HepG2 (cell line): ENCODE measurements around the gene PIEZO2. TPM values are rescaled to one million over a fixed set of nuclear protein-coding genes. Genes with fewer than 3 reads are reported as not detected.

Source experiments
- ATAC-seq: fragments of 200-7000 bp; cut with Tn5 transposase; 3 replicates; pipeline ENCODE4 v1.9.1; 2020; ENCODE audit warnings: mild to moderate bottlenecking, moderate library complexity
- BruUV-seq: library from RNA; stranded (reverse); fragments of 400-500 nt; replicated peaks from 2 replicates; lab custom pipeline; 2021; lab: Mats Ljungman, UMichigan
- CTCF ChIA-PET: fragments of 300-600 bp; formaldehyde crosslinking; extraction: SDS; loops from one replicate; lab custom pipeline; 2021; ENCODE audit warnings: low total read pairs, inconsistent platforms, low intra/inter-chr PET ratio; lab: Yijun Ruan, JAX
- POLR2A ChIA-PET: fragments of 350-600 bp; sonication (Branson Sonifier 250); formaldehyde crosslinking; loops from one replicate; lab custom pipeline; 2020; ENCODE audit warnings: antibody characterized with exemption, inconsistent platforms; lab: Yijun Ruan, JAX
- DNase-seq: peaks from one replicate; pipeline ENCODE4 v3.0.0-alpha.2; 2015; ENCODE audit warnings: low spot score
- FAIRE-seq: peaks from 3 replicates; lab custom pipeline; 2011; peaks lifted over from hg19 to GRCh38; lab: Jason Lieb, UNC
- H2AFZ ChIP-seq: one replicate; pipeline ENCODE4 v1.6.1; 2011; ENCODE audit warnings: low read length, inconsistent platforms
- H3K27ac ChIP-seq: fragments of 300-600 bp; 3 replicates; pipeline ENCODE4 v1.8.0; 2011; ENCODE audit warnings: mixed run types, mild to moderate bottlenecking, mixed read lengths, low read length, inconsistent platforms; ENCODE audit not compliant: insufficient read depth; ENCODE audit errors: extremely low read length
- H3K27me3 ChIP-seq, 2 experiments: fragments of 200-600 bp in 1 of 2; 2 replicates in 1 of 2; 3 replicates in 1 of 2; pipeline versions ENCODE4 v1.6.0 to v1.8.0; 2011; ENCODE audit warnings: low read length in 2 of 2, mild to moderate bottlenecking in 2 of 2, moderate library complexity in 2 of 2, inconsistent platforms in 1 of 2; ENCODE audit not compliant: insufficient read depth in 2 of 2, control insufficient read depth in 1 of 2
- H3K36me3 ChIP-seq, 2 experiments: fragments of 200-600 bp in 1 of 2; replicated peaks in 1 of 2; 2 replicates in 1 of 2; 3 replicates in 1 of 2; pipeline versions ENCODE4 v1.5.1 to v1.8.0; 2011; ENCODE audit warnings: low read length in 2 of 2, inconsistent platforms in 1 of 2; ENCODE audit not compliant: insufficient read depth in 2 of 2, control insufficient read depth in 1 of 2
- H3K4me1 ChIP-seq: 2 replicates; pipeline ENCODE4 v1.5.1; 2012; ENCODE audit warnings: low read length, inconsistent platforms; ENCODE audit not compliant: insufficient read depth
- H3K4me2 ChIP-seq: 2 replicates; pipeline ENCODE4 v1.6.0; 2011; ENCODE audit warnings: low read depth, low read length, inconsistent platforms
- H3K4me3 ChIP-seq, 3 experiments: fragments of 200-600 bp in 1 of 3; sonication (generic), shearing (Covaris generic) in 1 of 3; replicated peaks in 1 of 3; 2 replicates each; pipeline ENCODE4 v1.5.1; 2011 to 2016; ENCODE audit warnings: low read length in 3 of 3, inconsistent platforms in 2 of 3, low read depth in 2 of 3, mild to moderate bottlenecking in 2 of 3, control low read depth in 1 of 3, mixed read lengths in 1 of 3; ENCODE audit not compliant: insufficient read depth in 1 of 3
- H3K79me2 ChIP-seq: one replicate; pipeline ENCODE4 v1.6.1; 2011; ENCODE audit warnings: low read length, inconsistent platforms; ENCODE audit not compliant: insufficient read depth
- H3K9ac ChIP-seq: 2 replicates; pipeline ENCODE4 v1.6.0; 2011; ENCODE audit warnings: mild to moderate bottlenecking, low read depth, low read length, inconsistent platforms; ENCODE audit not compliant: insufficient read depth
- H3K9me3 ChIP-seq: 2 replicates; pipeline ENCODE4 v1.5.1; 2012; ENCODE audit warnings: mild to moderate bottlenecking, low read length
- H4K20me1 ChIP-seq: 2 replicates; pipeline ENCODE4 v1.6.0; 2011; ENCODE audit warnings: inconsistent platforms, mild to moderate bottlenecking, low read length, moderate library complexity; ENCODE audit not compliant: insufficient read depth
- ATF6 ChIP-seq: sonication (generic); formaldehyde crosslinking; conservative IDR thresholded peaks from 2 replicates; pipeline ENCODE4 v1.4.0; 2020; ENCODE audit warnings: missing genetic modification reagents
- KLF12 ChIP-seq: sonication (generic); formaldehyde crosslinking; IDR thresholded peaks from 2 replicates; pipeline ENCODE4 v1.4.0; 2020; ENCODE audit warnings: missing genetic modification reagents, borderline replicate concordance
- KLF16 ChIP-seq, 2 experiments: sonication (generic) in 1 of 2; formaldehyde crosslinking in 1 of 2; IDR thresholded peaks; 2 replicates each; pipeline versions ENCODE4 v1.6.1 to v1.8.0; 2016 to 2023; ENCODE audit warnings: missing genetic modification reagents in 2 of 2, missing compliant biosample characterization in 1 of 2
- MAFG ChIP-seq: sonication (generic); formaldehyde crosslinking; IDR thresholded peaks from 2 replicates; pipeline ENCODE4 v1.5.1; 2020; ENCODE audit warnings: mild to moderate bottlenecking, missing genetic modification reagents
- SALL1 ChIP-seq: sonication (generic); formaldehyde crosslinking; IDR thresholded peaks from 2 replicates; pipeline ENCODE4 v1.8.0; 2022; ENCODE audit warnings: mild to moderate bottlenecking, missing genetic modification reagents
- SKI ChIP-seq: fragments of 450-650 bp; IDR thresholded peaks from one replicate; pipeline ENCODE4 v1.6.1; 2018; ENCODE audit warnings: mild to moderate bottlenecking; ENCODE audit not compliant: partially characterized antibody
- SMAD9 ChIP-seq: sonication (generic); formaldehyde crosslinking; IDR thresholded peaks from 2 replicates; pipeline ENCODE4 v1.5.1; 2020; ENCODE audit warnings: mild to moderate bottlenecking, missing genetic modification reagents
- TEF ChIP-seq: sonication (generic); formaldehyde crosslinking; IDR thresholded peaks from 2 replicates; pipeline ENCODE4 v1.5.0; 2020; ENCODE audit warnings: missing genetic modification reagents
- ZBTB49 ChIP-seq: sonication (generic); formaldehyde crosslinking; IDR thresholded peaks from 2 replicates; pipeline ENCODE4 v1.4.0; 2020; ENCODE audit warnings: missing genetic modification reagents, borderline replicate concordance
- ZNF256 ChIP-seq: sonication (generic); formaldehyde crosslinking; conservative IDR thresholded peaks from 2 replicates; pipeline ENCODE4 v1.4.0; 2020; ENCODE audit warnings: missing genetic modification reagents
- ZNF468 ChIP-seq: sonication (generic); formaldehyde crosslinking; IDR thresholded peaks from 2 replicates; pipeline ENCODE4 v1.8.0; 2022; ENCODE audit warnings: mild to moderate bottlenecking, moderate library complexity, missing genetic modification reagents
- ZNF562 ChIP-seq: sonication (generic); formaldehyde crosslinking; IDR thresholded peaks from 2 replicates; pipeline ENCODE4 v1.8.0; 2022; ENCODE audit warnings: missing genetic modification reagents, borderline replicate concordance
- ZNF704 ChIP-seq: sonication (generic); formaldehyde crosslinking; IDR thresholded peaks from 2 replicates; pipeline ENCODE4 v1.8.1; 2023; ENCODE audit warnings: mild to moderate bottlenecking, inconsistent platforms, moderate library complexity, missing genetic modification reagents, borderline replicate concordance
- ZNF746 ChIP-seq: sonication (generic); formaldehyde crosslinking; IDR thresholded peaks from 2 replicates; pipeline ENCODE4 v1.8.0; 2022; ENCODE audit warnings: mild to moderate bottlenecking, missing genetic modification reagents
- WGBS: methylation state at CpG from one replicate; pipeline ENCODE4 v1.1.6; 2017; ENCODE audit warnings: low lambda C conversion rate; 5-methylcytosine and 5-hydroxymethylcytosine counted together
- in situ Hi-C: cut with HindIII; loops from 2 replicates; pipeline ENCODE4 v1.10.0; 2017; ENCODE audit warnings: low pct_unique_long_range_greater_than_20kb; ENCODE audit not compliant: extremely low pct_ligation_motif_present
- intact Hi-C: fragments of 100-400 bp; cut with micrococcal nuclease; formaldehyde crosslinking; loops from one replicate; pipeline ENCODE4 v1.10.0; 2022; ENCODE audit not compliant: unreplicated experiment
- polyA plus RNA-seq, 8 experiments: library from polyadenylated mRNA; depleted of rRNA in 3 of 8; stranded (reverse) in 7 of 8; unstranded in 1 of 8; fragments of >200 nt; fragmentation: Illumina TruSeq in 4 of 8; extraction: Trizol in 4 of 8; gene quantifications; 2 replicates each; pipeline versions ENCODE4 v1.2.1 to v1.2.3, GENCODE V29; 2011 to 2016; ENCODE audit warnings: low read depth in 4 of 8, missing spikeins in 1 of 8, mixed read lengths in 1 of 8; ENCODE audit not compliant: insufficient read depth in 1 of 8
- total RNA-seq, 5 experiments: library from RNA; depleted of rRNA; stranded (reverse); fragments of >200 nt; fragmentation: Illumina TruSeq; extraction: Trizol; gene quantifications; 2 replicates each; pipeline ENCODE4 v1.2.3, GENCODE V29; 2016; ENCODE audit warnings: low read depth in 1 of 5

The PIEZO2 gene
- total and polyA plus RNA-seq, 2 of the 13 experiments (the other 11 are each of a cell fraction or from before 2014, with no cell fraction given): 15.2 to 27.2 TPM

GRCh38 chr18:10671441-10671840 is 477.9 kb downstream of the PIEZO2 start:
- Histone ChIP-seq H3K9me3 (no peaks in the 10 kb centered on the region), H3K4me3 (no peak overlapping the region), H3K36me3 (no peaks in the 10 kb centered on the region), H3K9ac (no peak overlapping the region), H2AFZ (no peak overlapping the region), H3K4me1 (no peaks in the 10 kb centered on the region), H3K27me3 (no peaks in the 10 kb centered on the region), H3K79me2 (no peaks in the 10 kb centered on the region), H3K27ac (no peak overlapping the region), H4K20me1 (no peaks in the 10 kb centered on the region), H3K4me2 (no peak overlapping the region)
- POLR2A ChIA-PET: no interaction called here
- intact Hi-C loops: no loop called here
- FAIRE-seq: no peak
- WGBS: 71% methylated on average over 4 of the region's 4 CpGs
- TF ChIP-seq SKI (no peak), ZNF704 (CRISPR knock-in tag) (no peak), ZNF562 (CRISPR knock-in tag) (no peak), ZNF746 (CRISPR knock-in tag) (no peak), KLF16 (CRISPR knock-in tag; IDR thresholded peaks at IDR 0.05) (no peak), TEF (CRISPR knock-in tag) (no peak), ZBTB49 (CRISPR knock-in tag) (no peak), MAFG (no peak), ZNF256 (CRISPR knock-in tag) (no peak), SMAD9 (CRISPR knock-in tag) (no peak), SALL1 (CRISPR knock-in tag) (no peak), ZNF468 (no peak), ATF6 (no peak), KLF12 (CRISPR knock-in tag) (no peak)
- DNase-seq: no peak
- no TSS peak for BruUV-seq
- no peak for ATAC-seq
- in situ Hi-C loops: no loop called here
- CTCF ChIA-PET: no interaction called here
